GM04503 (cell line): ENCODE data around the gene CTBP1.

Source experiments
- DNase-seq: peaks from one replicate; pipeline ENCODE4 v3.0.0-alpha.2; 2012; ENCODE audit warnings: low read depth

The CTBP1 gene

DNA sequence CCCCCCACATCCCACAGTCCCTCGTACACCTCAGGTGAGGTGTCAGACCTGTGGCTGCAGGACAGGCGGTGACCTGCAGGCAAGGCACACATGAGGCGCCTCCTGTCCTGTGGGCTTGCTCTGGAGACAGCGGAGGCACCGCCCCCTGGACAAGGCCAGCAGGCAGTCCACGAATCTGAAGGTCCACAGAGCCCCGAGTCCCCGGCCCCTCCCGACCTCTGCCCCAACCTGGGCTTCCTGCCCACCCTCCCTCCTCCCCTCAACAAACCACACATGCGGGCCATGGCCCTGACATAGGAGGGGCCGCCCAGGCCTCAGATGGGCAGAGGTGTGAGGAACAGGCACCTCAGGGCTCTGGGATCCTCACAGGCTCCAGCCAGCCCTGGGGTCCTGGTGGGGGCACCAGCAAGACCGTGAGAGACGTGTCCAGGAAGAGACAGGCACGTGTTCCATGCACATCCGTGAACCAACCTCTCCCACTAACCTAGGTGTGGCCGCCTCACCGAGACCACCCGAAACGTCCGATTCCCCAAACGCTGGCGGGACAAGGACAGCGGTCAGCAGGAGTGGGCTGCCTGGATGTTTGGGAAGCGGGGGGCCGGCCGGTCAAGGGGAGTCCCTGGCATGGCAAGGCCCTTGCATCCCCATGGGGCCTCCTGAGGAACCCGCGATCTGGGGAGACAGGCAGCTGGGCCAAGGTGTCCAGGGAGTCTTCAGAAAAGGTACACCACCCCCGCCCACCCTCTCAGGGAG lies 25.8 kb downstream of the CTBP1 start:
- no peak for DNase-seq

DNA sequence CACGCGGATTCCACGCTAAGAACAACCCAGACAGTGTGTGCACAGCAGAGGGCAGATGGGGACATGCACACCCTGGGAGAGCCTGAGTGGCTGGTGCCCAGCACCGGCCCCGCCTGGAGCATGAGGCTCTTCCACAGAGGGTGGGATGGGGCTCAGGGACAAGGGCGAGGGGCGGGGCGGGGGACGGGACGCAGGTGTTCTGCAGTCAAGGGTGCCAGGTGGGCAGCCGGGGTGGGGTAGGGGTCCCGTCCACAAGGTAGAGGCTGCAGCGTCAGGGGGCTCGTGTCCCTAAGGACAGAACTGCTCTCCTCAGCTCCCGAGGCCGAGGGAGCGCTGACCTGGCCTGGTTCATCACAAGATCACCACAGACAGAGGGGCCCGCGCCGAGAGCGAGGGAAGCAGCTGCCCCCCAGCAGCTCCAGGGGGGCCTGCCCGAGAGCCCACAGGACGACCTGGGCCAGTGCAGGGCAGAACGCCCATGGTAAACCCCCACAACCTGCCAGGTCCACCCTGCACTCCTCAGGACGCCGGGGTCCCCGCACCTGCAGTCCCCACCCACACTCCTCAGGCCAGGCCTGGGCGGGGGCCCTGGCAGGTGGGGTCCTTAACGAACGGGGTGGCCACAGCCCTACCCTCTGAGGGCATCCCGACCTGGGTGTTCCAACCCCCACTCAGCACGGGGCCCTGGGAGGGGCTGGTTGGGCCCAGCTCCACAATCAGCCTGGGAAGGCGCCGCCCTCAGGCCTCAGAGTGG lies 26.7 kb downstream of the CTBP1 start:
- DNase-seq, result no peak

DNA sequence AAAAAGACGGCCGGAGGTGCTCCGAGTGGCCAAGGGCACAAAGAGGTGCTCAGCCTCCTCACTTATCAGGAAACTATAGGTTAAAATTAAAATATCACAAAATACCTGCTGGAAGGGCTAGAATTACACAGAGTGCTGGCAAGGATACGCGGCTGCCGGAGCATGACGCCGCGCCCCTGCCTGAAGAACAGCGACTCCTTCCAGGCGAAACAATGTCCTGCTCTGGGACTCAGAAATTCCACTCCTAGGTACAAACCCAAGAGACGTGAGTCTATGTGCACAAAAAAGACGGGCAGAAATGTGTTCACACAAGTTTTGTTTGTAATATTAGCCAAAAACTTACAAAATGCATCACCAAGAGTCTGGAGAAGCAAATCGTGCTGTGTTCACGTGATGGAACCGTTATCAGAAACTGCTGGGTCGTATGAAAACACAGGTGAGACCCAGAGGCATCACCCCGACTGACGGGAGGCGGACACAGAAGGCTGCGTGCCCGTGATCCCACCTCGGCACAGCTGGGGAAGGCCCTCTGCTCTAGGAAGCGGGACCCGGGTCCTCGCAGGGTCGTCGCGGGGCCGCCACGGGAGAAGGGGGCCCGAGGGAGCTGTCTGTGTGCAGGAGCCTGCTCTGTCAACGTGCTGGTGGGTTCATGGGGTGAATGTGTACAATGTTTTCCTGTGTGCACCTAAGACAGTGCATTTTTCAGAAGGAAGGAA lies 27.6 kb downstream of the CTBP1 start:
- no peak for DNase-seq

DNA sequence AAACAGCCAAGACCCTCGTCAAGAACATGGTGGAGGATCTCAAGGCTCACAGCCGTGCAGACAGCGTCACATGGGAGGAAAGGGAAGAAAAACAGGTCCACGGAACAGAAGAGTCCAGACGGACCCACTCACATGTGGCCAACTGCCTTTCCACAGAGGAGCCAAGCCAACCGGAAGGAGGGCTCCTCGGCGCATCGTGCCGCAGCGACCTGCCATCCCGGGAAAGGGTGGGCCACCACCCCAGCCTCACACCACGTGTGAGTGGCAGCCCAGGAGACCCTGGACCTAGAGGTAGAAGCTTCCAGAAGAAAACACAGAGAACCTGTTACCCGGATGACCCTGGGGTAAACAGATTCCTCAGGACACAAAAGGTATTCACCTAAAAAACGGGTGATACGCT lies 28.4 kb downstream of the CTBP1 start:
- DNase-seq, result no peak

DNA sequence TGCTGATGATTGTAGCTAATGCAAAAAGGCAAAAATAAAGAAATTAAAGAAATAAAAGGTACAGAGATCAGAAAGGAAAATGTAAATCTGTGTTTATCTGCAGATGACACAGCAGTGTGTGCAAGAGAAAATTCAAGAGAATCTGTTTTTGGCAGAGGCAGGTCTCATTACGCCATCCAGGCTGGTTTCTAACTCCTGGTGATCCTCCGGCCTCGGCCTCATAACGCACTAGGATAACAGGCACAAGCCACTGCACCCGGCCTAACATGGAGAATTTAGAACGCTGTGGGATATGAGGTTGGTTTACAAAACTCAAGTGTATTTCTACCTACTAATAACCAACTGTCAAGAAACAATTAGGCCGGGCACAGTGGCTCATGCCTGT lies 29.4 kb downstream of the CTBP1 start:
- no peak for DNase-seq

DNA sequence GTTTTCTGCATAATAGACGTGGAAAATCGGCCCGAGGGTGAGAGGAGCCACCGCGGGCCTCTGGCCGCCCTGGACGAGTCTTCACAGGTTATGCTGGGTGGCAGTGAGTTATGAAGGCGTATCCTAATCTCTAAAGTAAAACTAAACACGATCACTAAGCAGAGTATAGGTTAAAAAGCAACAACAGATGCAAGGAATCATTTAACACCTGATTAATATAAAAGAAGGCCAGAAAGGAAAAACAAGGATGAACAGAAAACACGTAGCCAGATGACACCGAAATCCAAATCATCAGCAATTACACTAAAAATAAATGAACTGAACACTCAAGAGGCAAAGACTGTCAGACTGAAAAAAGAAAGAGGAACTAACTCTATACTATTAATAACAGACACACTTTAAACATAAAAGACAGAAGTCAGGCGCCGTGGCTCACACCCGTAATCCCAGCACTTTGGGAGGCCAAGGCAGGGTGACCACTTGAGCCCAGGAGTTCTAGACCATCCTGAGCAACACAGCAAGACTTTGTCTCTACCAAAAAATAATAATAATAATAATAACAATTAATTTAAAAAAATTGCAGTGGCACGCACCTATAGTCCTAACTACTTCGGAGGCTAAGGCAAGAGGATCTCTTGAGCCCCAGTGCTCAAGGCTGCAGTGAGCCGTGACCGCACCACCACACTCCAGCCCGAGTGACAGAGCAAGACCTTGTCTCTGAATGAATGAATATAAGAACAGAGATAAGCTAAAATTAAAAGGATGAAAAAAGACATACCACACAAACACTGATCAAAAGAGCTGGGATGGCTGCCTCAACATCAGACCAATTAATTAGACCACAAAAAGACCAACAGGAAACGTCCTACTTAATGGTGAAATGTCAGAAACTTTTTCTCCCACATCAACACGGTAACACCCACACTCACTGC lies 30.0 kb downstream of the CTBP1 start:
- no peak for DNase-seq

DNA sequence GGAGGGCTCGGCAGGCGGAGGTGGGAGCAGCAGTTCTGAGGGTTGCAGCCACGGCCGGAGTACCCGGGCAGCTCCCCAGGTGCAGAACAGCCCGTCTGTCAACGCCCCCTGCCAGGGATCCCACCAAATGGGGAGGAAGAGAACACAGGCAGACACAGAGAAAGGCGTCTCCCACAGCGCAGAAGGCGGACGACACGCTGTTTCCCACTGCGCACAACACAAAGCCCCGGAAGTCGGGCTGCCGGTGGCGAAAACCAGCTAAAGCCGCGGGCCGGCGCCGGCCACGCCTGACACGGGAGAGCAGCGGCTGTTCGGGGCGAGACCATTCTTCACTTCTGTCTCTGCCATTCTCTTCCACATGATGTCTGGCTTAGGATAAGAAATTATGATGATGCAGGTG lies 31.6 kb downstream of the CTBP1 start:
- no peak for DNase-seq

DNA sequence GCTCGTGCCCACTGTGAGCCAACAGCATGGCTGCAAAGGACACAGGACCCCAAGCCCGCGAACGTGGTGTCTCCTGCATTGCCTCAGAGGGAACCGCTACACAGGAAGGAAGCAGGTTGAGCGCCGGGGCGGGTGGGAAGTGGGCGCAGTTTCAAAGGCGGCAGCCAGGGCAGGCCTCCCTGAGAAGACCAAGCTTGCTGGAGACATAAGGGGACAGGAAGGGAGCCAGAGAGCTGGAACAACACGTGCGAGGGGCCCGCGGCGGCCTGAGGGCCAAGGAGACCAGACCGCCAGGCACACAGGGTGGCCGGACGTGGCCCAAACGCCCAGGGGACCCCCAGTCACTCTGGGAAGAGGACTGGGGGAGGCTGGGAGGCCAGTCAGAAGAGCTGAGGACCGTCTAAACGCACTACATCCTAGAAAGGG lies 32.0 kb downstream of the CTBP1 start:
- no peak for DNase-seq

DNA sequence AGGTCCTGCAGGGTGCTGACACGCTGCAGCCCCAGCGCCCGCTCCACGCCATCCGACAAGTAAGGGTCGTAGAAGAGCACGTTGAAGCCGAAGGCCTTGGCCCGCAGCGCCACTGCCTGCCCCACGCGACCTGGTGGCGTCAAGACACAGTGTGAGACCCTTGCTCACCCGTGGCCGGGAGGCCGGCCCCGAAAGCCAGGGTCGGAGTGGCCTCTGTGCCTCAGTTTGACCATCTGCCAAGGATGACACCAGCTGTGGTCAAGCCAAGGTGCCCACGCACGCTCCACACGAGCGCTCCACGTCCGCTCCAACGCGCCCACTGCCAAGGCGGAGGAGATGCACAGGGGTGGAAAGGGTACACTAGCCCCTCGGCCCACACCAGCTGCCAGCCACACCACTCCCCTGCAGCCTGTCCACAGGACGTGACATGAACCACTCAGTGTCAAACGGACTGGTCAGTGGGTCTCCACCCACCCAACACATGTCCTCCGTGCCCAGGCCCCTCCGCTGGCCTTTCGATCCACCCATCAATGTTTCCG lies 32.8 kb downstream of the CTBP1 start:
- DNase-seq, result no peak

DNA sequence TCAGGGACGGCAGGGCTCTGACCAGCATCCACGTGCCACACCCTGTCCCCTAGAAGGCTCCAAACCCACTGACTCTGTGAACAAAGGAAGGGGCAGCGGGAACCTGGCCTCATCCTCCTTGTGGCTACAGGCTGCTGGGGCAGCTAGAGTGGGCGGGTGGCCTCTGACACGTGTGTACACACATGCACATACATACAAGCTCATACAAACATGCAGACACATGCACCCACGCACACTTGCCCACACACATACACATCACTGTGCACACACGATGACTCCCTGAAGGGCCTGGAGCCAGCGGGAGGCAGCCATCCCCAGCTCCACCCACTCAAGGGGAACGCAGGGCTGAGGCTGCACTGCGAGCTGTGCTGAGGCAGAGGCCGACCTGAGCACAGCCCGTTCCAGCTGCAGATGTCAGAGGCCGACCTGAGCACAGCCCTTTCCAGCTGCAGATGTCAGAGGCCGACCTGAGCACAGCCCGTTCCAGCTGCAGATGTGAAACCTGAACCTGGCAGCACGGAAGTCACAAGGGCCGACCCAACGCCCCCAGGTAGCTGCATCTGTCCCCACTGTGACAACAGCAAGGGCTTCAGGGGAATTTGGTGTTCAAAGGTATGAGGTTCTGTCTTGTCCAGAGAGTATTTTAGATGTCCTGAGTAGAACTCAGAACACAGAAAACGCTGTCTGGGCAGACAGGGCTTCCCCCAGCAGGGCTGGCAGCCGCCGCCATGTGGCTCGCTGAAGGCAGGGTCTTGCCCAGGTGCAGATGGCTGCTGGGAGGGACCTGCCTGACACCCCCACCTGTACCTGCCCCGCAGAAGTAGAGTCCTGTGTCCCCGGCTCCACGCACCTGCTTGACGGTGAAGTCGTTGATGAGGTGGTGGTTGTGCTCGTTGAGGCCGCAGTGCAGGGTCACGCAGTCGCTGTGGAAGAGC lies 33.5 kb downstream of the CTBP1 start:
- no peak for DNase-seq

DNA sequence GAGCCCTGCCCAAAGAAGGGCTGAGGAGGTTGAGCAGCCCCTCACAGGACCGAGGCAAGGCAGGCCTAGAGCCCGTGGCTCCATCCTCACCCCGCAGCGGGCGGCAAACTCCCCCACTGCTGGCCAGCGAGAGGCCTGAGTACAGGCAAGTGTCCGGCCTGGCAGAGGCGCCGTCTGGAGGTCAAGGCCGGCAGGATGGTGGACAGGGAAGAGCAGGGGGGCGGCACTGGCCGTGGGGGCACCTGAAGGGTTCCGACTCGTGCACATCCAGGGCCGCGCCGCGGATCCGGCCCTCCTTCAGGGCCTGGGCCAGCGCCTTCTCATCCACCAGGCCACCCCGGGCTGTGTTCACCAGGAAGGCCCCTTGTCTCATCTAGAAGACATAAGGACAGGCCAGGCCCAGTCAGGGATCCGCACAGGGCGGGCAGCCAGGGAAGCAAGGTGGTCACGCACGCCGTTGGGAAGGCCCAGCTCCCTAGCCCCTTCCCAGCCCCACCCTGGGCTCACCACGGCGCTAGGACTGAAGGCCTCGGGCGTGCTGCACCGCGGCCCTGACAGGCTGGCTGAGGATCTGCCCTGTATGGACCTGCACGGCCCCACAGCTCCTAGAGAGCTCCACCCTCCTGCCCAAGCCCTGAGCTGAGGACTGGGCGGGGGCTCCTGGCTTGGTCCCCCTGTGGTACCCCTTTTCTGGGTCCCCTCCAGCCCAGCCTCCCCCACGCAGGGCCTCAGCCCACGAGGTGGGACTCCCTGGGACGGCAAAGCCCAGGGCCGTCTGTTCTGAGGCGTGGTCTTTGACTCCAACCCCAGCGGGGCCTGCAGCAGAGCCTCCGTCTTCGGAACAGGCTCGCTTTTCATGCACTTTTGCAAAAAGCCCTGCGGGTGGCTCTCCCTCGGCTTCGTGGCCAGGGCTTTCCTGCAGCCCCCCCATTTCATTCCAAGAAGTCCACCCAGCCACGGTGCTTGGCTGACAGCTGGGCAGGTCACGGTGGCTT lies 34.5 kb downstream of the CTBP1 start:
- DNase-seq, result no peak

DNA sequence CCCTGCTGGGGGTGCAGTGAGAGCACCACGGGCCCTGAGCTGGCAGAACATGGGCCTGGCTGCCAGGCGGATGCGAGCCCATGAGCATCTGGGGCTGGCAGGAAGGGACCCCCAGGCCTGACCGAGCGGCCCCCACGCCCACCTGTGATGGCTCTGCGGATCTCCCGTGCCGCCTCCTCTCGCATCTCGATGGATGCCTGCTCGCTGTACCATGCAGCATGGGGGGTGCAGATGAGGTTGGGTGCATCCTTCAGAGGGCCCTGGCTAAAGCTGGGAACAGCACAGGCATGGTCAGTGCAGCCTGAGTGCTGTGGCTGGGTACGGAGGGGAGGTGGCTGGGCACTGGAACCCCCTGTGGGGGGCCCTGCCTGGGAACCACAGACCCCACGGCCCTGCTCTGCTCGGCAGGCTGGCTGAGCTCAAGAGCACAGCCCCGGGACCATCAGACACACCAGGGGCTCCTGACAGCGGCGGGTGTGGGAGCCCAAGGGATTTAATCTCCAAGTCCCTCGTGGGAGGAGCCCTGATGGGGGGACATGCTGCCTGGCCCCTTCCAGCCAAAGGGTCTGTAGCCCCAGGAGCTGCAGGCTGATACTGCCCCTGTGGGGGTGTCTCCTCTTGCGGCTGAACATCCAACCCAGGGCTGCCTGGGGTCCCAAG lies 35.5 kb downstream of the CTBP1 start:
- DNase-seq, result no peak

DNA sequence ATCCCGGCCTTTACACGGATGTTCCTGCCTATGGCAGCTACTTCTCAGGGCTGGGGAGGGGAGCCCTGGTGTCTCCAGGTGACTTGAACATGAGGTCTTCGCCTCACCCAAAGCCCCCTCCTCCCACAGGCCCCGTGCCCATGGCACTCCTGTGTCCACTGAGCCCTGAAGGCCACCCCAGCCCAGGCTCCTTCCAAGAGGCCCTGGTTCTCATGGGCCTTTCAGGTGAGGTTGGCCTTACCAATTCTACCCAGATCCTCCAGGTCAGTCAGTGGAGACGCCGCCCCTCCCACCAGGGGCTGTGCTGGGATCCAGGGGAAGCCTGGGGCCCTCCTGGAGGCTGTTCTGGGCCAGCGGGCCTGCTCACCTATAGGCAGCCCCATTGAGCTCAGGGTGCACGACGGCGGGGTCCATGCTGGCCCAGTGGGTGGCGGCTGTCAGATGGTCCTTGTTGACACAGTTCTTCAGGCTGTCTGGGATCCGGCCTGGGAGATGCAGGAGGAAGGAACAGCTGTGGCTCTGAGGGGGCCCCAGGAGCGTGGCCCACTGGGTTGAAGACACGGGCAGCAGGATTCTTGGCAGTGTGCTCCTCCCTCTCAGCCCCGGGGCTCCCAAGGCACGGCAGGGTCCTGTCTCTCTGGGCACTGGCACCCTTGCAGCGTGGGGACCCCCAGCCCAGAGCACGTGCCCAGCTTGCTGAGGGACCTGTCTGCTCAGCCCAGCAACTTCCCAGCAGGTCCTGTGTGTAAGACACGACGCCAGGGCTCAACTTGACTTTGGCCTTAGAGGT lies 36.2 kb downstream of the CTBP1 start:
- DNase-seq, result no peak

DNA sequence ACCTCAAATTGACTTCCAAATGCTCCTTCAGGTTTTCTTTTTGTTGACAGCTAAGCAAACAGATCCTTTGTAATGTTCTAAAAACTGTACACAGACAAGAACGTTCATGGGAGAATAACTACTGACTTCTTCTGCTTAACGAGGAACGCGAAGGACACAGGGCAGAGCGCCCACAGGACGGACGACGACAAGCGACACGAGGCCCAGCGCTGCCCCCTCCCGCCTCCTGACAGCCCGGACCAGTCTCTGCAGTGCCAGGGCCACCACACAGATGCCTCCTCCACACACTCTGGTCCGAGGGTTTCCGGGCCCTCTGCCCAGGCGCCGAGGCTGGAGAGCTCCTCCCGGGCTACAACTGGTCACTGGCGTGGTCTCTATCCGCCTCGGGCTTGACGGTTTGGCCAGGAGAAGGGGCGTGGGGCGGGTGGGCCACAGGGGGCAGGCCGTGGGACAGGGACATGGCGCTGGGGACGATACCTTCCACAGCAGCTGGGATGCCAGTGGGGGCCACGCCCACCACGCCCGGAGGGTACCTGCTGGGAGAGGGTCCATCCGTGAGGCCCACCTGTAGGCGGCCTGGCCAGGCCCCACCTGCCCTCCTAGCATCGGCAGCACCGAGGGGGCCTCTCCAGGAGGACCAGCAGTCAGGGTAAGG lies 36.9 kb downstream of the CTBP1 start:
- no peak for DNase-seq

DNA sequence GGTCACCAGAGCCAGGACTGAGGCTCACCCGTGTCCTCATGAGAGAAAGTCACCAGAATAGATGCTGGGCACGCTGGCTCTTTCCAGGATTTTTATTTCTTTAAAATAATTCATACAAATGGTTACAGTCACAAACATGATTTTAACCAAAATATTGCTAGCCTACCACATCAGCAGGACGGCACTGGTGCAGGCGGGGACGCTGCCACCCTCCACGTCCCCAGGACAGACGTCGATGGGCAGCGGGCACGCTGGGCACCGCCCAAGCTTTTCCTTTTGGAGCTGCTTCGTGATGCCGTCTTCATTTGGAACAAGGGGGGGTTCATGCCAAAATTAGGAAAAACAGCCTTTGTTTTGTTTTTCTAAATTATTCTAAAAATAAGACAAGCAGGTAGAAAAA lies 37.6 kb downstream of the CTBP1 start:
- DNase-seq, result no peak

DNA sequence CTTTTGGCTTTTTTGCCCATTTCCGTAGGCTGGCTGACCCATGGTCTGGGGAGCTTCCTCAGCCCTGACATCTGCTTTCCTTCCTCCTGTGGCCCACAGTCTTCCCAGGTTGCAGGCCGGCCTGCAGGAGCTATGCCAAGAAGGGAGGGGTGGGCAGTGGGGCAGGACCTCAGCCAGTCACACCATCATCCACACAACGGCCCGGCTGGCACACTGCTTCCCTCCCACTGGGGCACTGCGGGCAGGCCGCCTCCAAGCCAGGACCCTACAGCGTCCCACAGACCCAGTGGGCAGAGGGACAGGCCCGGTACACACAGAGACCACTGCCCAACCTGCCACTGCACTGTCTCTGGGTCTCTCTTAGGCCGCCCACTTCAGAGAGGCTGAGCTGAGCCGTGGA lies 38.0 kb downstream of the CTBP1 start:
- no peak for DNase-seq

DNA sequence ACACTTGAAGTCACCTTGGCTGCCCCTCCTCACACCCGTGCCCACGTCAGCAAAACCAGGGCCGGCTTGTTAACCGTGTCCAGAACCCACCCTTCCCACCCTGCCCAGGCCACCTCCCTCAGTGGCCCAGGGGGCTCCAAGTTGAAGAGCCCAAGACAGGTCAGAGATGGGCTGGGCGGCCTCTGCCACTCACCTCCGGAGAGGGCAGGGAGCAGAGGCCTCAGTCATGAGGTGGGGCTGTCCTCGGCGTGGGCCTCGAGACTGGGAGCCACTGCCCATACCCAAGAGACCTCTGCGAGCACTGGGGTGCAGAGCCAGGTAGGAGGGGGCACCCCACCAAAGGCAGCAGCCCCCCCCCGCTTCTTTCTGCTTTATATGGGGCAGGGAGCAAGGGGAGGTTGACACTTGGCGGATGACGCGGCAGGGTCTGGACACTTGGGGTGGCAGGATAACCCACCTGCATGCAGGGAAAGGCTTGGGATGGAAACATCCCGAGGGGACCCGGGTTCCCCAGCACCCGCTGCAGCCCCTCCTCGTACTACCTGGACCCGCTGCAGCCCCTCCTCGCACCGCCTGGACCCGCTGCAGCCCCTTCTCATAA lies 38.6 kb downstream of the CTBP1 start:
- DNase-seq, result no peak
